BJ (cell line): ENCODE results near the gene OCEL1. TPM values are rescaled to one million over a fixed set of nuclear protein-coding genes. Genes with fewer than 3 reads are reported as not detected.

Source experiments
- CTCF ChIA-PET: fragments of 350-600 bp; formaldehyde crosslinking; extraction: SDS; loops from one replicate; lab custom pipeline; 2021; ENCODE audit warnings: antibody characterized with exemption, inconsistent platforms; lab: Yijun Ruan, JAX
- POLR2A ChIA-PET: fragments of 300-600 bp; sonication (Branson Sonifier 250); formaldehyde crosslinking; extraction: SDS; loops from one replicate; lab custom pipeline; 2021; ENCODE audit warnings: antibody characterized with exemption; lab: Charles Lee
- DNase-seq: peaks from one replicate; pipeline ENCODE4 v3.0.0-alpha.2; 2011; ENCODE audit warnings: low read depth
- H3K27me3 ChIP-seq: 2 replicates; pipeline ENCODE4 v1.6.0; 2011; ENCODE audit warnings: low read length; ENCODE audit not compliant: control insufficient read depth, insufficient read depth
- H3K36me3 ChIP-seq: 2 replicates; pipeline ENCODE4 v1.5.1; 2011; ENCODE audit warnings: low read length; ENCODE audit not compliant: control insufficient read depth, insufficient read depth
- H3K4me3 ChIP-seq: 2 replicates; pipeline ENCODE4 v1.5.1; 2011; ENCODE audit warnings: low read depth, mild to moderate bottlenecking, control low read depth, low read length
- polyA plus RNA-seq: library from polyadenylated mRNA; depleted of rRNA; stranded (reverse); fragments of >200 nt; gene quantifications from 2 replicates; pipeline ENCODE4 v1.2.3, GENCODE V29; 2011
- TF ChIP-seq, protein P1 (sequence below): IDR thresholded peaks from 2 replicates; pipeline ENCODE4 v1.5.1; 2011; ENCODE audit warnings: low read depth, mild to moderate bottlenecking, control low read depth, inconsistent platforms, low read length, moderate library complexity; ENCODE audit not compliant: insufficient read depth

Gene OCEL1
- polyA plus RNA-seq, 1 experiment, result 10.0 TPM

DNA sequence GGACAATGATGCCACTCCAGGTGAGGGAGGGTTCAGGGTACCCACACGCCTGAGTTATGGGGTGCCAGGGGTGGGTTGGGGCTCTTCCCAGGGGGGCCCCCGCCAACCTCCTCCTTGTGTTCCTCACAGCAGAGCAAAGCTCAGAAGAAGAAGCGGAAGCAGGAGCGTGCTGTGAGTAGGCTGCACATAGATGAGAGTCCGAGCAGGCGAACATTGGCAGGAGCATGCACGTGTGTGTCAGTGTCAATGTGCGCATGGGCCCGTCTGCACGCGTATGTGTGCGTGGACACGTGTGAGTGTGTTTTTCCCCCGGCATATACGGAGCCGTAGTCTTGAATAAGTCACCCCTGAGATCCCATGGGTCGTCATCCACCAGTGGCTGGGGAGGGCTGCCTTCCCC, 23.3 kb upstream of the OCEL1 start:
- H3K4me3 ChIP-seq, result no peak overlapping the region
- TF ChIP-seq, protein P1, sequence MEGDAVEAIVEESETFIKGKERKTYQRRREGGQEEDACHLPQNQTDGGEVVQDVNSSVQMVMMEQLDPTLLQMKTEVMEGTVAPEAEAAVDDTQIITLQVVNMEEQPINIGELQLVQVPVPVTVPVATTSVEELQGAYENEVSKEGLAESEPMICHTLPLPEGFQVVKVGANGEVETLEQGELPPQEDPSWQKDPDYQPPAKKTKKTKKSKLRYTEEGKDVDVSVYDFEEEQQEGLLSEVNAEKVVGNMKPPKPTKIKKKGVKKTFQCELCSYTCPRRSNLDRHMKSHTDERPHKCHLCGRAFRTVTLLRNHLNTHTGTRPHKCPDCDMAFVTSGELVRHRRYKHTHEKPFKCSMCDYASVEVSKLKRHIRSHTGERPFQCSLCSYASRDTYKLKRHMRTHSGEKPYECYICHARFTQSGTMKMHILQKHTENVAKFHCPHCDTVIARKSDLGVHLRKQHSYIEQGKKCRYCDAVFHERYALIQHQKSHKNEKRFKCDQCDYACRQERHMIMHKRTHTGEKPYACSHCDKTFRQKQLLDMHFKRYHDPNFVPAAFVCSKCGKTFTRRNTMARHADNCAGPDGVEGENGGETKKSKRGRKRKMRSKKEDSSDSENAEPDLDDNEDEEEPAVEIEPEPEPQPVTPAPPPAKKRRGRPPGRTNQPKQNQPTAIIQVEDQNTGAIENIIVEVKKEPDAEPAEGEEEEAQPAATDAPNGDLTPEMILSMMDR, result no peak
- peaks cover 61% of the 10 kb centered on the region for H3K36me3 ChIP-seq
- DNase-seq, result no peak
- POLR2A ChIA-PET, result no interaction called here
- CTCF ChIA-PET, result no interaction called here
- H3K27me3 ChIP-seq, result no peaks in the 10 kb centered on the region

GRCh38 chr19:17205237-17206140, 20.5 kb upstream of the OCEL1 start:
- POLR2A ChIA-PET, result no interaction called here
- no peak for DNase-seq
- no peak overlapping the region for H3K4me3 ChIP-seq
- TF ChIP-seq, protein P1, result peak; percentile 73
- H3K27me3 ChIP-seq, result no peaks in the 10 kb centered on the region
- H3K36me3 ChIP-seq, result peaks cover 66% of the 10 kb centered on the region
- CTCF ChIA-PET, result interaction anchor here (0.7 to 3.3 kb wide), 6 partner anchors 10 to 136 kb away, joined by 3 to 24 read pairs (median 5); partner anchors contain the start of genes ANKLE1 and USE1

DNA sequence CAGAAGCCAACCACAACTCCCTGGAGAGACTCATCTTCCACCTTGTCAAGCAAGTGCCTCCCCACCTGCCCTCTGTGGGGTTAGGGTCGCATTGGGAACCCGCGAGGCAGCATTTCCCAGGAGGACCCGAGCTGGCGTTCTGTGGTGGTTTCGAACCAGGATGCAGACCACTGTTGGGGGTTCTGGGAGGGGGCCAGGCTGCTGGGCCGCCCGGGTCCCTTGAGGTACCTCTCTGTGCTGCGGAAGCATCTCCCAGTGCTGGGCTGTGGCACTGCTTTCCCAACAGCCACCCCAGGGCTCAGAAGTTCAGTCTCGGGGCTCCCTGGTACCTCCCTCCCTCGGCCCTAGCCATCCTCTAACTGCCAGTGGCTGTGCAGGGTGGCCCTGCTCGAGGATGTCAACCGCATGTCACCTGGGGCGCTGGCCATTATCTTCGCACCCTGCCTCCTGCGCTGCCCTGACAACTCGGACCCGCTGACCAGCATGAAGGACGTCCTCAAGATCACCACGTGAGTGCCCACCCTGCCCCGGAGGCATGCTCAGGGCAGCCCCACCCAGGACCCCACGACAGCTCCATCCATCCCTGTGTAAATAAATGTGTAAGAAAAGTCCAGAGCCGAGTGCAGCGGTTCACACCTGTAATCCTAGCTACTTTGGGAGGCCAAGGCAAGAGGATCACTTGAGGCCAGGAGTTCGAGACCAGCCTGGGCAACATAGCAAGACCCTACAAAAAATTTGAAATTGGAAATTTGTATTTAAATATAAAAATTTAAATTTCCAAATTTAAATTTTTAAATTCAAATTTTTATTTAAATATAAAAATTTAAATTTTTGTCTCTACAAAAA, 19.1 kb upstream of the OCEL1 start:
- POLR2A ChIA-PET, result no interaction called here
- H3K27me3 ChIP-seq, result no peaks in the 10 kb centered on the region
- H3K4me3 ChIP-seq, result no peak overlapping the region
- DNase-seq, result no peak
- CTCF ChIA-PET, result interaction anchor here (1.0 to 3.3 kb wide), 4 partner anchors 8 to 98 kb away, joined by 3 to 24 read pairs (median 6); partner anchors contain the start of genes ANKLE1 and USE1
- H3K36me3 ChIP-seq, result peaks cover 59% of the 10 kb centered on the region
- TF ChIP-seq, protein P1, result no peak

DNA sequence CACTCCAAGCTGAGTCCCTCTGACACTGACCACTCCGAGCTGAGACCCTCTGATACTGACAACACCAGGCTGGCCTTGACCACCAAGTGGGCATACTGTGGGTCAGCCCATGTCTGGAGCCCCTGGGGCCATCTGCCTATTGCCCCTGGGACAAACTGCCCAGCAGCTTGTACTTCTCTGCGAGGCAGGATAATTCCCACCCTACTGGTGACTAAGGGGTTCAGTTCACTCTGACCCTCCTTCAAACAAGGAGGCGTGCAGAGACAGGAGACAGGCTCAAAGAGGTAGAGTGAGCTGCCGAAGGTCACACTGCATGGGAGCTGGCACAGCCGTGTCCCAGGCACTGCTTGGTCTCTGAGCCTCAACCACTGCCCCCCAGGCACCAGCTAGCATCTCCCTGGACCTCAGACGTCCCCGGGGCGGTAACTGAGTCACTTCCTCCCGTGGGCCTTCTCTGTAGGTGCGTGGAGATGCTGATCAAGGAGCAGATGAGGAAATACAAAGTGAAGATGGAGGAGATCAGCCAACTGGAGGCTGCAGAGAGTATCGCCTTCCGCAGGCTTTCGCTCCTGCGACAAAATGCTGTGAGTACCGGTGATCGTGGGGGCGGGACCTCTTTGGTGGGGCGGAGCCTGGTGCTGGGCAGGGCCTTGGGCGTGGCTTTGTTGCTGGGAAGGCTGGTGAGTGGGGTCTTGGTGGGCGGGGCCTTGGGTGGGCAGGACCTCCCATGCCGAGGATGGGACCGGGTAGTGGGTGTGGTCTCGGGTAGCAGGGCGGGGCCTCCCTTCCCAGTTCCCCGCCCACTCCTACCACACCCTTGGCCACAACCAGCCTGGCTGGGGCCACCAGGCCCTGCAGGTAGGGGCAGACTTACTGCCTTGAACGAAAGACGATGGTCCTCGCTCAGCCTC, 16.6 kb upstream of the OCEL1 start:
- Histone ChIP-seq H3K36me3 (peaks cover 47% of the 10 kb centered on the region), H3K4me3 (no peak overlapping the region), H3K27me3 (no peaks in the 10 kb centered on the region)
- no peak for DNase-seq
- ChIA-PET CTCF (interaction anchor here (0.8 to 1.9 kb wide), 4 partner anchors 9 to 74 kb away, joined by 3 to 9 read pairs (median 3); partner anchors contain the start of gene OCEL1), POLR2A (no interaction called here)
- TF ChIP-seq, protein P1, result no peak
